Common myeloid progenitor, CD34-positive (primary cell): ENCODE data around the gene PRKCZ.

Experiments used
- CTCF ChIA-PET: fragments of 350-600 bp; sonication (Branson Sonifier 250); formaldehyde crosslinking; loops from one replicate; lab custom pipeline; 2021; ENCODE audit warnings: antibody characterized with exemption; lab: Charles Lee
- POLR2A ChIA-PET: fragments of 350-600 bp; sonication (Branson Sonifier 250); formaldehyde crosslinking; loops from one replicate; lab custom pipeline; 2021; ENCODE audit warnings: antibody characterized with exemption; lab: Charles Lee
- DNase-seq, 3 donors: peaks; one replicate each; pipeline versions ENCODE4 v3.0.0 to v3.0.0-alpha.2; 2013
- H3K27ac ChIP-seq, 2 experiments: 1 replicate in 1 of 2; 2 replicates in 1 of 2; pipeline ENCODE4 v1.7.0; 2013; ENCODE audit warnings: inconsistent platforms in 2 of 2, low read length in 2 of 2, mild to moderate bottlenecking in 2 of 2, low read depth in 1 of 2, moderate library complexity in 1 of 2; ENCODE audit not compliant: severe bottlenecking in 2 of 2, insufficient read depth in 1 of 2, poor library complexity in 1 of 2
- H3K27me3 ChIP-seq, 5 experiments: replicated peaks in 2 of 5; 1 replicate in 3 of 5; 2 replicates in 2 of 5; pipeline versions ENCODE4 v1.6.1 to v1.7.0; 2013; ENCODE audit warnings: low read length in 4 of 5, mild to moderate bottlenecking in 2 of 5, moderate library complexity in 2 of 5, inconsistent platforms in 1 of 5; ENCODE audit not compliant: insufficient read depth in 5 of 5, control insufficient read depth in 4 of 5
- H3K36me3 ChIP-seq, 4 experiments: 1 replicate in 2 of 4; 2 replicates in 2 of 4; pipeline versions ENCODE4 v1.6.1 to v1.7.0; 2013; ENCODE audit warnings: low read length in 3 of 4, control low read depth in 1 of 4, mild to moderate bottlenecking in 1 of 4; ENCODE audit not compliant: control insufficient read depth in 4 of 4, insufficient read depth in 4 of 4
- H3K4me1 ChIP-seq, 4 experiments: 1 replicate in 3 of 4; 2 replicates in 1 of 4; pipeline versions ENCODE4 v1.6.1 to v1.7.1; 2013; ENCODE audit warnings: low read length in 3 of 4, mild to moderate bottlenecking in 3 of 4, control low read depth in 1 of 4, inconsistent platforms in 1 of 4, moderate library complexity in 1 of 4; ENCODE audit not compliant: control insufficient read depth in 4 of 4, insufficient read depth in 4 of 4; ENCODE audit errors: control extremely low read depth in 1 of 4
- H3K4me3 ChIP-seq, 7 experiments: 1 replicate in 4 of 7; 2 replicates in 3 of 7; pipeline versions ENCODE4 v1.5.1 to v1.7.0; 2013; ENCODE audit warnings: mild to moderate bottlenecking in 7 of 7, low read length in 6 of 7, moderate library complexity in 6 of 7, inconsistent platforms in 2 of 7, low read depth in 2 of 7, control low read depth in 1 of 7; ENCODE audit not compliant: insufficient read depth in 4 of 7, control insufficient read depth in 1 of 7; ENCODE audit errors: extremely low read depth in 1 of 7
- H3K9me3 ChIP-seq, 5 experiments: 1 replicate in 4 of 5; 2 replicates in 1 of 5; pipeline versions ENCODE4 v1.6.1 to v1.7.1; 2013; ENCODE audit warnings: low read length in 4 of 5, mild to moderate bottlenecking in 2 of 5, inconsistent platforms in 1 of 5, low read depth in 1 of 5, moderate library complexity in 1 of 5; ENCODE audit not compliant: control insufficient read depth in 4 of 5, insufficient read depth in 2 of 5; ENCODE audit errors: control extremely low read depth in 1 of 5
- WGBS: methylation state at CpG from one replicate; pipeline ENCODE4 v1.1.5; 2013; ENCODE audit not compliant: insufficient coverage; 5-methylcytosine and 5-hydroxymethylcytosine counted together

The PRKCZ gene

DNA sequence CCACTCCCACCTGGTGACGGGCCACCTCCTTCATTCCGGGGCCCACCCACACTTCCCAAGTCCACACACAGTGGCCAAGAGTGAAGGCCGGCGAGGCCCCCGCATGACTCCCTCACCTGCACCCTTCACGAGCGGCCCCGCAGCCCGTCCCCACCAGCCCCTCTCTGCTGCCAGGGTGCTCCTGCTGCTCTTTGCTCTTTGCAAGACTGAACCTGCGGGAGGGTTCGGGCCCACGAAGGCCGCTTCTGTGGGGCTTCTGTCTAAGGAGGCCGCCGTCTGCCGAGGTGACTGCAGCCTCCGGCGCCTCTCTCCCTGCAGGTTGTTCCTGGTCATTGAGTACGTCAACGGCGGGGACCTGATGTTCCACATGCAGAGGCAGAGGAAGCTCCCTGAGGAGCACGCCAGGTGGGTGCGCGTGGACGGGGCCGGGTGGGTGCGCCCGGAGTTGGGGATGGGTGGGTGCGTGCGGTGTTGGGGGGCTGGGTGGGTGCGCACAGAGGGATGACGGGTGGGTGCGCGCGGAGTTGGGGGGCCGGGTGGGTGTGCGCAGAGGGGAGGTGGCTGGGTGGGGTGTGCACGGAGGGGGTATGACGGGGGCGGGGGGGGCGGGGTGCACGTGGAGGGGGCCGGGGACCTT is 119.1 kb downstream of the PRKCZ start:
- H3K4me1 ChIP-seq, result peaks cover 0 to 3% (median under 1%) of the 10 kb centered on the region in 4 experiments
- WGBS, result 98% methylated on average over 19 of the region's 43 CpGs
- POLR2A ChIA-PET, result no interaction called here
- H3K27ac ChIP-seq, result no peak overlapping the region
- H3K27me3 ChIP-seq, result no peaks in the 10 kb centered on the region
- DNase-seq, result no peak
- H3K4me3 ChIP-seq, result no peak overlapping the region
- peaks cover 0 to 12% (median 4%) of the 10 kb centered on the region in 4 experiments for H3K36me3 ChIP-seq
- CTCF ChIA-PET, result no interaction called here
- H3K9me3 ChIP-seq, result no peaks in the 10 kb centered on the region

DNA sequence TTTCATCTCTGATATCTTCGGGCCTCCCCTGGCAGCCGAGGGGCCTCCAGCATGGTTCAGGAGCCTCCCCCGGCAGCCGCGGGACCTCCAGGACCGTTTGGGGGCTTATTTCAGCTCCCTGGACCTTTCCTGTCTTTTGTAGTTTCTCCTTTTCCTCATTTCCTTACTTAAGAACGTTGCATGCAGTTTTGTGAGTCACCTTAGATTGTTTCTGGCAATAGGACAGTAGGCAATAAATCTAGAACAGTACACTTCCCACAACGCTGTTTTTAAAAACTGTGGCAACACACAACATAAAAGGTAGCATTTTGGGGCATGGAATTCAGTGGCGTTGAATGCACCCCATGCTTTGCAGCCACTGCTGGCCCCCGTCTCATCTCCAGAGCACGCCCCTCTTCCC is 120.0 kb downstream of the PRKCZ start:
- H3K27ac ChIP-seq, result no peak overlapping the region
- POLR2A ChIA-PET, result no interaction called here
- H3K4me3 ChIP-seq, result no peak overlapping the region

DNA sequence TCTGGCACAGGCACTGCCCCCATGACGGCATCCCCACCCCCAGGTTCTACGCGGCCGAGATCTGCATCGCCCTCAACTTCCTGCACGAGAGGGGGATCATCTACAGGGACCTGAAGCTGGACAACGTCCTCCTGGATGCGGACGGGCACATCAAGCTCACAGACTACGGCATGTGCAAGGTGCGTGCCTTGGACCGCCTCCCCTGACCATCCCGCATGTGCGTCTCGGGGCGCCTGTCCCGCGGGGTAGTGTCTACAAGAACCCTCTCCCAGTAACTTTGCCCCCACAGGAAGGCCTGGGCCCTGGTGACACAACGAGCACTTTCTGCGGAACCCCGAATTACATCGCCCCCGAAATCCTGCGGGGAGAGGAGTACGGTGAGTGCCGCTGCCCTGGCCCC is 121.8 kb downstream of the PRKCZ start:
- CTCF ChIA-PET, result interaction anchor here (1.5 kb wide), 1 partner anchor 17 kb away, joined by 3 read pairs; no protein-coding TSS in a partner anchor
- WGBS, result 98% methylated on average over 24 of the region's 26 CpGs
- H3K4me1 ChIP-seq, result peaks cover 0 to 5% (median 4%) of the 10 kb centered on the region in 4 experiments

More for the DNA sequence above, 120.0 kb downstream of the PRKCZ start:
- CTCF ChIA-PET, result no interaction called here
- Histone ChIP-seq H3K36me3 (peaks cover 0 to 12% (median 4%) of the 10 kb centered on the region in 4 experiments), H3K27me3 (no peaks in the 10 kb centered on the region), H3K9me3 (no peaks in the 10 kb centered on the region), H3K4me1 (peaks cover 0 to 5% (median 4%) of the 10 kb centered on the region in 4 experiments)
- DNase-seq, result no peak
- 87% methylated on average over 10 of the region's 11 CpGs for WGBS

DNA sequence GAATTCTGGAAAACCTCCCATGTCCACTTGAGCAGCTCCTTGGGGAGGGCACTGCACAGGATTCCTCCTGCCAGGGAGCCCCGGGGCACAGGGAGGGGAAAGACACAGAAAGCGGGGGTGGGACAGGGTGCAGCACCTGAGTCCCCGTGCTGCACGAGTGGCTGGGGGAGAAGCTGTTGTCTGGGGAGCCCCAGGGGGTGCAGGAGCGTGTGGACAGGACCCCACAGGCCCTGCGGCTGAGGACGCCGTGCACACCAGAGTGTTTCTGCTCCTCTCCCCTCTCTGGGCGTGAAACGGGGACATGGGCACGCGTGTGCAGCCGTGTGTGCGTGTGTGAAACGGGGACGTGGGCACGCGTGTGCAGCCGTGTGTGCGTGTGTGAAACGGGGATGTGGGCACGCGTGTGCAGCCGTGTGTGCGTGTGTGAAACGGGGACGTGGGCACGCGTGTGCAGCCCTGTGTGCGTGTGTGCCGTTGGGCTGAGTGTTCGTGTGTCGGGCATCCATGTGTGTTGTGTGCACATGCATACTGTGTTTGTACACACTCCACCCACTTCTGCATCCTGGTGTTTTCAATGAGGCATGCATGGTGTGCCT is 122.4 kb downstream of the PRKCZ start:
- POLR2A ChIA-PET, result no interaction called here
- Histone ChIP-seq H3K9me3 (no peaks in the 10 kb centered on the region), H3K27ac (no peak overlapping the region), H3K27me3 (no peaks in the 10 kb centered on the region), H3K4me1 (peaks cover 0 to 5% (median 4%) of the 10 kb centered on the region in 4 experiments), H3K36me3 (peaks cover 0 to 16% (median 4%) of the 10 kb centered on the region in 4 experiments), H3K4me3 (no peak overlapping the region)
- DNase-seq, result no peak
- CTCF ChIA-PET, result interaction anchor here (0.6 to 1.5 kb wide), 2 partner anchors 10 to 16 kb away, joined by 3 read pairs; no protein-coding TSS in a partner anchor
- WGBS, result 96% methylated on average over 33 of the region's 33 CpGs

More for the DNA sequence above, 121.8 kb downstream of the PRKCZ start:
- Histone ChIP-seq H3K27ac (no peak overlapping the region), H3K9me3 (no peaks in the 10 kb centered on the region), H3K27me3 (no peaks in the 10 kb centered on the region), H3K36me3 (peaks cover 0 to 16% (median 4%) of the 10 kb centered on the region in 4 experiments), H3K4me3 (no peak overlapping the region)
- POLR2A ChIA-PET, result no interaction called here
- DNase-seq, result no peak

DNA sequence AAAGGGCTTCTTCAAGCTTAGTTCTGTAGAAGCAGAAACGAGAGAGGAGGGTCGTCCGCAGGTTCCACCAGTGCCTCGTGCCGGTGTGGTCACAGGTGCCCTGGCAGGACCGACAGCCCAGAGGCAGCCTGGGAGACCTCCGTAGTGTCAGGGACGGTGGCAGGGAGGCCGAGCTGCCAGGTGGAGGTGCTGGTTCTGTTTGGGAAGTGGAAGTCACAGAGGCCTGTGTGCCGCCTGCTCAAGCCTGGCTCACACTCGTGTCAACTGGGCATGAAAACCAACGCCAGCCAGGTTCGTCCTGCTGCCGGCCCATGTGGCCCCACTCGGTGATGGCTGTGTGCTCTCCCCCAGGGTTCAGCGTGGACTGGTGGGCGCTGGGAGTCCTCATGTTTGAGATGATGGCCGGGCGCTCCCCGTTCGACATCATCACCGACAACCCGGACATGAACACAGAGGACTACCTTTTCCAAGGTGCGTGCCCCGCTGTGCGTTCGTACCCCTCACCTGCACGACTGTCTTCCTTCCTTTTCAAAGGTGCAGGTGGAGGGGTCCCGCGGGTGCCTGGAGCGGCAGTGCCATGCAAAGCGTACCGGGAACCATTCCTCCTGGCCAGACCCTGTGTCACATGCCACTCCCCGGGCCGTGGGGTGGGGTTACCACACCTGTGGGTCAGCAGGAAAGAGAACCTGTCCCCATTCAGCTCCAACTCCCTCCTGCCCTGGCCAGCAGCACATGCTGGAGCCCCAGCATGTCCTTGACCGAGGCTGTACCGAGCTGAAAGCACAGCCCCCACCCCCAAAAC is 123.5 kb downstream of the PRKCZ start:
- DNase-seq, result no peak
- no peaks in the 10 kb centered on the region for H3K27me3 ChIP-seq
- H3K4me3 ChIP-seq, result no peak overlapping the region
- 94% methylated on average over 35 of the region's 37 CpGs for WGBS
- CTCF ChIA-PET, result interaction anchor here (0.6 to 2.2 kb wide), 16 partner anchors 8 to 207 kb away, joined by 3 to 10 read pairs (median 4); partner anchors contain the start of gene FAAP20
- peaks cover 0 to 5% (median 4%) of the 10 kb centered on the region in 4 experiments for H3K4me1 ChIP-seq
- no peaks in the 10 kb centered on the region for H3K9me3 ChIP-seq
- H3K36me3 ChIP-seq, result peaks cover 0 to 15% (median 7%) of the 10 kb centered on the region in 4 experiments
- POLR2A ChIA-PET, result interaction anchor here (1.4 kb wide), 1 partner anchor 10 kb away, joined by 3 read pairs; no protein-coding TSS in a partner anchor
- no peak overlapping the region for H3K27ac ChIP-seq

DNA sequence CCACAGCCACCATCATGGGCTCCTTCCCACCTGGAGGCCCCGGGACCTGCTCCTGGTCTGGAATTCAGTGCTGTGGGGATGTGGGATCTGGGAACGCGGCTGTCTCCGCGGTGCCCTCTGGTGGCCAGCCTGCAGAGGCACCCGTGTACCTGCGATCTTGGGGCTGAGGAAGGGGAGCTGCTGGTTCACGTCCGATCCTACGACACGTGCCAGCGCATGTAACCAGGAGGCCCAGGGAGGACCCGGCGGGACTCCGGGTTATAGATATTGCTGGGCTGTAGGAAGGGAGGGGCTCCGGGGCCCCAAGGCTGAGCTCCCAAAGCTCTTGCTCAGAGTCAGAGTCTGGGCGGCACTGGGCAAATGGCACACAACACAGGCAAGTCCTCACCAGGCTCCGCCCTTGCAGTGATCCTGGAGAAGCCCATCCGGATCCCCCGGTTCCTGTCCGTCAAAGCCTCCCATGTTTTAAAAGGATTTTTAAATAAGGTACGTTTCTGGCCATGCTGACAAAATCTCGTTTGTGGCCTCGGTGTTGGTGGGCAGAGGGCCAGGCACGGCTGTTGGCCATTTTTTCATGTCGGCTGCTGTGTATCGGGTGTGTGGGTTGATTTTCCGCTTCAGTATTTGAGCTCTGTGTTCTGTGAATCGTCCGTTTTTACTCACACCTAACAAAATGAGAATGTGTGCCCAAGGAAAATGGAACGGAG is 124.3 kb downstream of the PRKCZ start:
- CTCF ChIA-PET, result interaction anchor here (1.0 to 2.2 kb wide), 15 partner anchors 9 to 206 kb away, joined by 3 to 10 read pairs (median 4); partner anchors contain the start of gene FAAP20
- POLR2A ChIA-PET, result interaction anchor here (1.4 kb wide), 1 partner anchor 10 kb away, joined by 3 read pairs; no protein-coding TSS in a partner anchor
- DNase-seq, result peak; percentile 22 to 44 (median 39)
- H3K36me3 ChIP-seq, result peaks cover 0 to 18% (median 9%) of the 10 kb centered on the region in 4 experiments
- no peaks in the 10 kb centered on the region for H3K27me3 ChIP-seq
- H3K4me1 ChIP-seq, result peaks cover 0 to 5% (median 4%) of the 10 kb centered on the region in 4 experiments
- H3K27ac ChIP-seq, result no peak overlapping the region
- no peaks in the 10 kb centered on the region for H3K9me3 ChIP-seq
- peak overlapping the region in 2 of 7 experiments; percentile 38 to 48 for H3K4me3 ChIP-seq
- 39% methylated on average over 20 of the region's 31 CpGs for WGBS
